HG02938 (cell line): ENCODE results near the gene ADCY3.

Experiments used
- ATAC-seq: cut with Tn5 transposase; IDR thresholded peaks from one replicate; pipeline ENCODE4 v1.9.1; 2021; ENCODE audit warnings: mild to moderate bottlenecking, moderate library complexity; ENCODE audit not compliant: unreplicated experiment

Gene ADCY3

DNA sequence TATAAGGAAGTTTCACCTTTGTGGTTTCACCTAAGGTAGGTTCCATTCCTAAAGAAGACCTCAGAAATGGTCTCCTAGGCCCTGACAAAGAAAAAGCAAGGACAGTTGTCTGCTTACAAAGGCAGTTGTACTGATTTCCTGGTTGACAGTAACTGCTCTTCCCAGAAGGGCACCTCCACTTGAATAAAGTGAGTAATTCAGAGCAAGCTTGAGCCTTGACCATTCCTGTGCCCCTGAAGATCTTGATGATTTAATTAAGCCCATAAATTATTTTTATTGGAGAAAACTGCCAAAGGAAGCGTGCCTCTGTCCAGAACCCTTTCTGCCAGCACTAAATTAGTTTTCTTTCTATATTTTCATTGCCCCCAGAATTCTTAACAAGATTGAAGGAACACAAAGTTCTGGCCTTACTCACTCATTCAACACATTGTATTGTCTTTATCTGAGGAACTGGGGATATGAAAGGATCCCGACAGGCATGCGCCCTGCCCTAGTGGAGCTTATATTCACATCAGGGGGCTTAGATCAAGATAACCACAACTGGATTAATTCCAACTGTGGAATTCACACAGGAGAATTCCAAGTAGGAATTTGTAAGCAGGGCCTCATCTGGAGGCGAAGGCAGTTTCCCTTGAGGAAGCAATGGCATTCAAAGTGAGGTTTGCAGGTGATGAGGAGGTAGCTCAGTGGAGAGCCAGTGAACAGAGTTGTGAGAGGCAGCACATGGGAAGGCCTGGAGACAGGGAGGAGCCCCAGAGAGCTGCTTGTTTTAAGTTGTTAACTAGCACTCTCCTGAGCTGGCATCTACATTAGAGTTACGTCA lies 148.1 kb downstream of the ADCY3 start:
- no peak for ATAC-seq

DNA sequence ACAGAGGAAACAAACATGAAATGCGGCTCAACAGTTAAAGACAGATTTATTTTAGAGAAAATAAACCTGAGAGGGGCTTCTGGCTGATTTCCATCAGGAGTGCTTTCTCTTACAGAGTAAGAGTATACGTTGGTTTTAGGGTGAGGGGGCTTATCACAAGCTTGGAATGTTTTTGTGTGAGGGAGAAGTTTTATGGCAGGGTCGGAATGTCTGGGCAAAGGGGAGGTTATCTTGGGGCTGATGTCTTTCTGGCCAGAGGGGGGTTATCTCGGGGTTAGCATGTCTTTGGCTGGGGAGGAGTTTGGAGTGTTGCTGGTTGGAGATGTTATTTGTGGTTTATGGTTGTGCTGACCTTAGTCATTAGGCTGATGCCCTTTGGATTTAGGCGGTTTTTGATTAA lies 149.0 kb downstream of the ADCY3 start:
- ATAC-seq: no peak
